D721Med (cell line): ENCODE results near the gene TMED10.

Experiments used
- DNase-seq: peaks from one replicate; pipeline ENCODE4 v3.0.0; 2011; ENCODE audit warnings: low spot score; ENCODE audit not compliant: insufficient read length
- FAIRE-seq: peaks from 2 replicates; lab custom pipeline; 2011; peaks lifted over from hg19 to GRCh38; lab: Jason Lieb, UNC
- TF ChIP-seq, protein P1 (sequence below): IDR thresholded peaks from 2 replicates; pipeline ENCODE4 v1.5.1; 2012; ENCODE audit warnings: mild to moderate bottlenecking, control low read depth; ENCODE audit not compliant: insufficient read depth; ENCODE audit errors: missing control alignments

TMED10 gene

DNA sequence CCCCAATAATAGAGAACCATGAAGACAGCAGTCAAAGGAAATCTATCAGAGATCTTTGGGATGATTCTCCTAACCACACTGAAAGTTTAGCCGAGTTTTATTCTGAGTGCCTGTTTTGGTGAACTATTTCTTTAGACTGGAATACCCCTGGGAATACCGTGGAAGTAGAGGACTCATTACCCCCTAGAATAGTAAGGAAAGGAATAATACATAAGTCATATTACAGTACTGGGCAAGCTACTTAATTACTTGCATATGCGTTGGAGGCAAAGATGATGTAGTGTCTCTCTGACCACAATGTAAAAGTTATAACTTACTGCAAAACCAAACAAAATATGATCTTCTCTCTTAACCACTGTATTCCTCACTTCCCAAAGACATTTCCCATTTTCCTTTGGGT is 81.5 kb downstream of the TMED10 start:
- no peak for DNase-seq
- no peak for FAIRE-seq
- TF ChIP-seq, protein P1, sequence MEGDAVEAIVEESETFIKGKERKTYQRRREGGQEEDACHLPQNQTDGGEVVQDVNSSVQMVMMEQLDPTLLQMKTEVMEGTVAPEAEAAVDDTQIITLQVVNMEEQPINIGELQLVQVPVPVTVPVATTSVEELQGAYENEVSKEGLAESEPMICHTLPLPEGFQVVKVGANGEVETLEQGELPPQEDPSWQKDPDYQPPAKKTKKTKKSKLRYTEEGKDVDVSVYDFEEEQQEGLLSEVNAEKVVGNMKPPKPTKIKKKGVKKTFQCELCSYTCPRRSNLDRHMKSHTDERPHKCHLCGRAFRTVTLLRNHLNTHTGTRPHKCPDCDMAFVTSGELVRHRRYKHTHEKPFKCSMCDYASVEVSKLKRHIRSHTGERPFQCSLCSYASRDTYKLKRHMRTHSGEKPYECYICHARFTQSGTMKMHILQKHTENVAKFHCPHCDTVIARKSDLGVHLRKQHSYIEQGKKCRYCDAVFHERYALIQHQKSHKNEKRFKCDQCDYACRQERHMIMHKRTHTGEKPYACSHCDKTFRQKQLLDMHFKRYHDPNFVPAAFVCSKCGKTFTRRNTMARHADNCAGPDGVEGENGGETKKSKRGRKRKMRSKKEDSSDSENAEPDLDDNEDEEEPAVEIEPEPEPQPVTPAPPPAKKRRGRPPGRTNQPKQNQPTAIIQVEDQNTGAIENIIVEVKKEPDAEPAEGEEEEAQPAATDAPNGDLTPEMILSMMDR: no peak

DNA sequence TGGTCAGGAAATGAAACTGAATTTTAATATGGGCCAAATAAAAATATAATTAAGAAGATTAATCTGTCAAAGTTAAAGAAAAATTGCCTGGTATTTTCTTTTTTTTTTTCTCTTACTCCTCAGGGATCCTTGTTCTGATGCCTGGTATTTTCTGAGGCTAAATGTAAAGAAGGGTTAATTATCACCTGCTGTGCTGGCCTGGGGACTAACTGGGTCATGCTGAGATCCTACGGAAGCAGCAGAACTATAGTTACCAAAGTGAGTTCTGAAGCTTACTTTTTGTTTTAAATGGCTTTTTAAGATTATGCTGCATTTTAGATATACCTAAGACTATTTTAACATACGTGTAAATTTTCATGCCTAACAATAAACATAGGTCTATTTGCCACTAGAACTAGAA is 83.7 kb downstream of the TMED10 start:
- no peak for DNase-seq
- TF ChIP-seq, protein P1: no peak
- FAIRE-seq: no peak

DNA sequence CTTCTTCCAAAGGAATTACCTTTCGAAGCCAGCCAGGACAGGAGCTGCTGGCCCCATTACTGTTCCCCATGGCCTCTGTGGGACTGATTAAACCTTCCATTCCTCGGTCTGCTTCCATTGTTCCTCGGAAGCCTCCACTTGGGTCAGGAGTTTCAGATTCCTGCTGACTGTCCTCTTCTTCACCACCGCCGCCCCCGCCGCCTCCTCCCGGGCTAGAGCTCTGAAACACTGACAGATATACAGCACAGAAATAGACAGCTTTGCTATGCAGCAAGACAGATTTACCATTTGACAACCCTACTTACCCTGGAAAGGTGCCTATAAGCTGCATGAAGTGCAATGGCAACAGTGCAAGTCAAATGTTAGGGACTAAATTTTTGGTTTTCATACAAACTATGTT is 85.2 kb downstream of the TMED10 start:
- DNase-seq (no peak), FAIRE-seq (no peak)
- TF ChIP-seq, protein P1: no peak

DNA sequence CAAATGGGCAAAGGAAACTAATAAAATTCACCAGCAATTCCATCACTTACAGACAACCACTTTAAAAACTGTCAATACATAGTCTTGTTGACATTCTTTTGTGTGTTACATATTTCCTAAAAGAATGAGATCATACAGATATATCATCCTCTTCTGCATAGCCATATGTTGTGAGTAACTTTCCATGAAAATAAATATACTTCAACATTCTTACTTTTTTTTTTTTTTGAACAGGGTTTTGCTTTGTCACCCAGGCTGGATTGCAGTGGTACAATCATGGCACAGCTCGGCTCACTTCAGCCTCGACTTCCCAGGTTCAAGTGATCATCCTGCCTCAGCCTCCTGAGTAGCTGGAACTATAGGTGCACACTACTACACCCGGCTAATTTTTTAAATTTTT is 86.1 kb downstream of the TMED10 start:
- FAIRE-seq: no peak
- no peak for DNase-seq
- TF ChIP-seq, protein P1: no peak

DNA sequence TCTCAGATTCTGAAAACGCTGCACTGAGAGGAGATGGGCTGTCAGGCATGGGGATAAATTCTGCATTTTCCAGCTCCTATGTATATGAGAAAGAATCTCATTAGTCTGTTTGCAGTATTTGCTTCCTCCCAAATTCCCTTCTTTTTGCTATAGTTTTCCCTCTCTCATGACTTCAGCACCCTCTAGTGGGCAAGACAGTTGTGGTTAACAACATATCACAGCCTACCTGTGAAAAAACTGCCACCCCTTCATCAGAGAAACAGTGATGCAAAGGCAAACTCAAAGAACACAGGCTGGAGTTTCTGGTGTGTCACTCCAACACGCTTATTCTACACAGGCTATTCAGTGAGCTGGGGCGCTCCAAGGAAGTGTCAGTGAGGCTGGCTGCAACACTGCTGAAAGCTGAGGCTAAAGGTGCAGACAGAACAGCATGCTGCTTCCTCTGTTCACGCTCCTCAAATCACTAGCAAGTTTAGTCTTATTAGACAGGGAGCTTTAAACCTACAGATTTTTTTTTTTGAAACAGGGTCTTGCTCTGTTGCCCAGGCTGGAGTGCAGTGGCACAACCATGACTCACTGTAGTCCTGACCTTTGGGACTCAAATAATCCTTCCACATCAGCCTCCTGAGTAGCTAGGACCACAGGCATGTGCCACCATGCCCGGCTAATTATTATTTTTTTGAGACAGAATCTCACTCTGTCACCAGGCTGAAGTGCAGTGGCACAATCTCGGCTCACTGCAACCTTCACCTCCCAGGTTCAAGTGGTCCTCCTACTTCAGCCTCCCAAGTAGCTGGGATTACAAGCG is 87.6 kb downstream of the TMED10 start:
- TF ChIP-seq, protein P1: peak; percentile 89
- FAIRE-seq (peak; percentile 35), DNase-seq (no peak)

DNA sequence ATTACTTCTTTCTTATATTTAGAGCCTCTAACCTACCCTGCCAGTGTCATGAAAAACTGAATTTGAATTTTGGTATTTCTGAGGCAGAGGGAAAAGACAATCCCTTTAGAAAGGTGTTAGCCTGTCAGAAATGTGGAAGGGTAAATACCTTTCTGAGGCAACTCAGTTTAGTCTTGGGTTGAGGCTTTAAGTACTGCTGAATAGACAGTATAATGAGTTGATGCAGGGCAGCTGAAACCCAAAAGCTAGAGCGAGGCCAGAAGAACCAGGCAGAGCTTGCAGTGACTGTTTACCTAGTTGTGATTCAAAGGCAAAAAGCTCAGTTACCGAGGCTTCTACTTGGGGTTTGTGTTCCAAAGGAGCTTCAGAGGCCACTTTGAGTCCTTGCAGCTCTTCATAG is 88.3 kb downstream of the TMED10 start:
- FAIRE-seq (no peak), DNase-seq (no peak)
- TF ChIP-seq, protein P1: no peak

DNA sequence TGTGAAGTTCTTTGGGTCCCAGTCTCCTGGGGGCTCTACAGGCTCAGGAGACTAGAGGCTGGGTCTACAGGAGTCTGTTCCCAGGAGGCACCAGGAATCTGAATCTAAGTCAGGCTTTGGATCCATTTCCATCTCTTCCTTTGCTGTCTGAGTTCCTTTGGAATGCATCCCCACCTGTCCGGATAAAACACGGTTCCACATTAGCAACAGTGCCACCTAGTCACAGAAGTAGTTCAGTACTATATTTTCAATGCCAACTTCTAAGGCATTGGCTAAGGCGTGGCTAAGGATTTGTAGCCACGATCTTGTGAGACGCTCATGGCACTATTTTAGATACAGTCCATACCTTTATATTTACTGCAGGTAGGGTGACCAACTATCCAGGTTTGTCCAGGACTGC is 91.9 kb downstream of the TMED10 start:
- TF ChIP-seq, protein P1: peak; percentile 10
- FAIRE-seq: no peak
- no peak for DNase-seq
